Fibroblast of villous mesenchyme (primary cell): ENCODE measurements around the gene WDR18. TPM values are rescaled to one million over a fixed set of nuclear protein-coding genes. Genes with fewer than 3 reads are reported as not detected.

ENCODE experiments used
- DNase-seq: peaks from one replicate; pipeline ENCODE4 v3.0.0-alpha.2; 2010; ENCODE audit warnings: low read depth
- H3K4me3 ChIP-seq: 2 replicates; pipeline ENCODE4 v1.5.1; 2011; ENCODE audit warnings: low read depth, mild to moderate bottlenecking, low read length
- total RNA-seq: library from RNA; depleted of rRNA; stranded (reverse); fragments of >200 nt; gene quantifications from 2 replicates; pipeline ENCODE4 v1.2.3, GENCODE V29; 2012
- TF ChIP-seq, protein P1 (sequence below): IDR thresholded peaks from 2 replicates; pipeline ENCODE4 v1.5.1; 2012; ENCODE audit warnings: low read depth, mild to moderate bottlenecking, low read length; ENCODE audit not compliant: insufficient read depth

Gene WDR18
- total RNA-seq, 1 donor, result 49.7 TPM

DNA sequence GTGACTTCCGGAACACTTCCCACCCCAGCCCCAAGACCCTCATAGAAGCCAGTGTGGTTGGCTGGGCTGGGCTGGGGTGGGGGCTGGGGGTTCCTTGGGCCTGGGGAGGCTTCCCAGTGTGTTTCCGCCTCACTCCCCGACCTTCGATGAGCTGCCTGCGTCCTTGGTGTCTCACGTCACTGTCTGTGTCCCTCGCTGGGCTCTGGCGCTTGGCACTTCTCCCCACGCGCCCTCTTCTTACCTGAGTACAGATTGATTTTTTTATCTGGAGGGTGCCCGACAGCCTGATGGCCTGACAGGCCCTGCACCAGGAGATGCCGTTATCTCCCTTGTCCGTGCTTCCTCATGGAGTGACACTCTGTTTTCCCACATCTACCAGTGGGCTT is 8.5 kb downstream of the WDR18 start:
- TF ChIP-seq, protein P1, sequence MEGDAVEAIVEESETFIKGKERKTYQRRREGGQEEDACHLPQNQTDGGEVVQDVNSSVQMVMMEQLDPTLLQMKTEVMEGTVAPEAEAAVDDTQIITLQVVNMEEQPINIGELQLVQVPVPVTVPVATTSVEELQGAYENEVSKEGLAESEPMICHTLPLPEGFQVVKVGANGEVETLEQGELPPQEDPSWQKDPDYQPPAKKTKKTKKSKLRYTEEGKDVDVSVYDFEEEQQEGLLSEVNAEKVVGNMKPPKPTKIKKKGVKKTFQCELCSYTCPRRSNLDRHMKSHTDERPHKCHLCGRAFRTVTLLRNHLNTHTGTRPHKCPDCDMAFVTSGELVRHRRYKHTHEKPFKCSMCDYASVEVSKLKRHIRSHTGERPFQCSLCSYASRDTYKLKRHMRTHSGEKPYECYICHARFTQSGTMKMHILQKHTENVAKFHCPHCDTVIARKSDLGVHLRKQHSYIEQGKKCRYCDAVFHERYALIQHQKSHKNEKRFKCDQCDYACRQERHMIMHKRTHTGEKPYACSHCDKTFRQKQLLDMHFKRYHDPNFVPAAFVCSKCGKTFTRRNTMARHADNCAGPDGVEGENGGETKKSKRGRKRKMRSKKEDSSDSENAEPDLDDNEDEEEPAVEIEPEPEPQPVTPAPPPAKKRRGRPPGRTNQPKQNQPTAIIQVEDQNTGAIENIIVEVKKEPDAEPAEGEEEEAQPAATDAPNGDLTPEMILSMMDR, result no peak
- no peak overlapping the region for H3K4me3 ChIP-seq

DNA sequence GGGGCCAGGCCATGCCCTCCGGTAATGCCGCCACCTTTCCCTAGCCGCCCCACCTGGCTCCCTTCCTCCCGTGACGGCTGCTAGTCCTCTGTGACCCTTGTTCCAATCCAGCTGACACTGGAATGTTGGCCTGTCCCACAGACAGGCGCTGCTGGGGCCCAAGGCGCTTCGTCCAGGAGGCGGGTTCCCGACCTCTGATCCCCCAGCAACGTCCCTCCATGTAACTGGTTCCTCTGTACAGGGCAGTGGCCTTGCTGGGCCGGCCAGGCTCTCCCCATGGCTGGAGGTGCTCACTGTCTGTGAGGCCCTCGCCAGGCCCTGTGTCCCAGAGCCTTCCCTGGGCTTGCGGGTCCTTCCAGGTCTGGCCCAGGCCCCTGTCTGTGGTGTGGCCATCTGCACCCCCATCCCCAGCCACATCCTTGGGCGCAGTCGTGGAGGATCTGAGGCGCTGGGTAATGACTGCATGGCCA is 9.3 kb downstream of the WDR18 start:
- H3K4me3 ChIP-seq, result no peak overlapping the region
- TF ChIP-seq, protein P1, result no peak
- no peak for DNase-seq

More for the DNA sequence above, 8.5 kb downstream of the WDR18 start:
- DNase-seq, result no peak

DNA sequence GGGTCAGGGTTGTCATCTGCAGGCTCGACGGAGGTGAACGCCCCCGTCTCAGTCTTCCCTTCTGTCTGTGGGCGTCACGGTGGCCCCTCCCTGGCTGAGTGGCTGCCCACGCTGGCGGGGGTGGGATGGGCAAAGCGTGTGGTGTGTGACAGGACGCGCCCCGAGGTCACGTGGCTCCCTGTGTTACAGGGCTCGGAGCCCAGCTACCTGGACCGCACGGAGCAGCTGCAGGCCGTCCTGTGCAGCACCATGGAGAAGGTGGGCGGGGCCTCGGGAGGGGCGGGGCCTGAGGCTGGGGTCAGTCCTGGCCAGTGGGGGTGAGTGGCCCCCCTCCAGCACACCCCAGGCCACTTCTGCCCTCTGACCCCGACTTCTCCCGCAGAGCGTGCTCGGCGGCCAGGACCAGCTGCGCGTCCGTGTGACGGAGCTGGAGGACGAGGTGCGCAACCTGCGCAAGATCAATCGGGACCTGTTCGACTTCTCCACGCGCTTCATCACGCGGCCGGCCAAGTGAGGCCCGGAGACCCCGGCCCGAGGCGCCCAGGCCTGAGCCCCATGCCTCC is 9.8 kb downstream of the WDR18 start:
- DNase-seq, result no peak
- TF ChIP-seq, protein P1, result no peak
- no peak overlapping the region for H3K4me3 ChIP-seq

DNA sequence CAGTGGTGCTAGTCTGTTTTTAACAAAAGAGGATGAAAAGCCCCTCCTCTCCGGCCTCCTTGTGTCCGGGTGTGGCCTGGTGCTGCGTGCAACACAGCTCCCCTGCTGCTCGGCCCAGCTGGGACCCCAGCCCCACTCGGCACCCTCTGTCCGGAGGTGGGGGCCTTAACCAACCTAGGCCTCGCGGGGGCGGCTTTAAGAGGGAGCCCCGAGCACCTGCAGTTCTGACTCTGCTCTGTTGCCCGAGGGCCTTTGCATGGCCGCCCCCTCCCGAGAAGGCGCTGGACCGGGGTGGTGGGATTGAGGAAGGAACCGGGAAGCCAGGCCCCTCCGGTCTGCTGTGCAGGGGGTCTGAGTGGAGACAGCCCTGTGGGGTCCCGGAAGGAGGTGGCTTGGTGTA is 10.4 kb downstream of the WDR18 start:
- DNase-seq, result no peak
- no peak overlapping the region for H3K4me3 ChIP-seq
- TF ChIP-seq, protein P1, result no peak

DNA sequence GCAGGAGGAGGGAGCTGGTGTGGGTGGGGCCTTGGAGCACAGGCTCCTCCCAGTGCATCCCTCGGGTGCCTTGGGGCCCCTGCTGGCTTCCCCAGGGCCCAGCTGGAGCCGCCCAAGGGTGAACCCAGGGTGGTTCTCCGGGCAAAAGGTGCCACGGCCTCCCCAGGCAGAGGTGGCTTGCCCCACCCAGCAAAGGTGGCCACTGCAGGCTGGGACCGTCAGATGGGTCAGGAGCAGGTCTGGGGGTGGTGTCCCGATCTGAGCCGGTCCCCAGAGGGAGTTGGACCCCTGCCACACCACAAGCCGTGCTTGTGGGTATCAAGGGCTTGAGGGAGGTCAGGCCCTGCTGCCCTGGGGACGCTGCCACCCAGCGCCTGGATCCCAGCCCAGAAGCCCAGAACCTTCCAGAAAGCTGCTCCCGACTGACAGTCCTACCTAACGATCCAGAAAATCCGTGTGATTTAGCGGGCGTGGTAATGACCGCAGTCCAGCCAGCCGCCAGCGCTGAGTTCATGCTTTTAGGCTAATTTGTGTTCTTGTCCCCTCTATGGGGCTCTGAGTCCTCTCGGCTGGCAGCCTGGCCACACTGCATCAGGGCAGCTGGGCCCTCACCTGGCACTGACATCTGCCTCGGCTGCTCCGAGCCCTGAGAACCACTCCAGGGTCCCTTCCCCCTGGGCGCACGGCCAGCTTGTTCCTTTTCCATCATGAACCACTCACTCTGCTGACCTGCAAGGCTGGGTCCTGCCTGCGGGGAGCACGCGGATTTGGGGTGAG is 11.1 kb downstream of the WDR18 start:
- H3K4me3 ChIP-seq, result no peak overlapping the region
- TF ChIP-seq, protein P1, result no peak
- no peak for DNase-seq

DNA sequence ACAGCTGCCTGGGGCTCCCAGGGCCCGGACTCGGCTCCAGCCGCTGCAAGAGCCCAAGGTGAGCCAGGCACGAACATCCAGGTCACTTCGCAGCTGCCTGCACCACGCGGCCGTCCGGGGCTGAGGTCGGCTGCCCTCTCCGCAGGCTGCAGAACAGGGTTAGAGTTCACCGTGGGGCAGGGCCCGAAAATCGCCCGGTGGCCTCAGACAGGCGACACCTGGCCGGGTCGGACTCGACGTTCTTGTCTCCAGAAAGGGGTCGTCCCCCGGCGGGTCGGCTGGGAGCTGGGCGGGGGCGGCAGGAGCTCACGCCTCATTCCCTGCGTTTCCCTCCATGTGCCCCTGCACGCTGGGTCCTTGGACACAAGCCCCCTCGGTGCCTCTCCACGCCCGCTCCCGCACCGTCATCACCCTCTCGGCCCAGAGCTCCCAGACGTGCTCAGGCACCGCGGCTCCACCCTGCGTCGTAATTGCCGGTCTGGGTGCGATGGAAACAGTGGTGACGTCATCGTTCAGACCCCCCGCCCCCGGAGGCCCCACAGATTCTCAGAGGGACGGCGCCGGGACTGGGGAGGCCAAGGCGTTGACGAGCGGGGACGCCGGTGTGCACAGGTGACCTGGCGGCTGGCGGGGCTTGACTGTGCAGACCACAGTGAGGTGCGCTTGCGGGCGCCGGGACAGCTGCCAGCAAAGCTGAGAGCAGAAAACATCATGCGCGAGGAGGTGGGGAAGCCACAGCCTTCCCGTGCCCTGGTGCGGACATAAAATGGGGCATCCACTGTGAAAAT is 12.1 kb downstream of the WDR18 start:
- TF ChIP-seq, protein P1, result no peak
- DNase-seq, result peak; percentile 74
- peak overlapping the region; percentile 37 for H3K4me3 ChIP-seq
